GM12878 (cell line): ENCODE results near the gene TOPORS.

Source experiments
- CHD4 ChIP-seq: fragments of 200-600 bp; sonication (generic); IDR thresholded peaks from 2 replicates; pipeline ENCODE4 v1.6.1; 2016; ENCODE audit warnings: mild to moderate bottlenecking
- RAD21 ChIP-seq: IDR thresholded peaks from 2 replicates; pipeline ENCODE4 v1.6.1; 2011; ENCODE audit warnings: mild to moderate bottlenecking, low read depth, low read length, moderate library complexity; ENCODE audit not compliant: insufficient read depth
- SIN3A ChIP-seq: IDR thresholded peaks from 2 replicates; pipeline ENCODE4 v1.6.1; 2012; ENCODE audit warnings: low read depth, low read length, improper control_type of control experiment
- TCF12 ChIP-seq: IDR thresholded peaks from 2 replicates; pipeline ENCODE4 v1.6.1; 2011; ENCODE audit warnings: low read depth, mild to moderate bottlenecking, low read length

DNA sequence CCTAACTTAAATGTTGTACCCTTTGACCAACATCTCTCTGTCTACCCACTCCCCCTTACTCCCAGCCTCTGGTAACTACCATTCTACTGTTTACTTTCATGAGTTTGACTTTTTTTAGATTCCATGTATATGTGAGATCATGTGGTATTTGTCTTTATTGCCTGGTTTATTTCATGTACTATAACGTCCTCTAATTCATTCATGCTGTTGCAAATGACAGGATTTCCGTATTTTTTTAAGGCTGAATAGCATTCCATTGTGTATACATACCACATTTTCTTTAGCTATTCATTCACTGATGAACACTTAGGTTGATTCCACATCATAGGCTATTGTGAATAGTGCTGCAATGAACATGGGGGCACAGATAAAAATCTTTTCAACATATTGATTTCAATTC is 32.4 kb upstream of the TOPORS start:
- TF ChIP-seq CHD4 (no peak), TCF12 (no peak), SIN3A (no peak), RAD21 (no peak)
